ENCODE measurements around the gene PAFAH1B1.

DNA sequence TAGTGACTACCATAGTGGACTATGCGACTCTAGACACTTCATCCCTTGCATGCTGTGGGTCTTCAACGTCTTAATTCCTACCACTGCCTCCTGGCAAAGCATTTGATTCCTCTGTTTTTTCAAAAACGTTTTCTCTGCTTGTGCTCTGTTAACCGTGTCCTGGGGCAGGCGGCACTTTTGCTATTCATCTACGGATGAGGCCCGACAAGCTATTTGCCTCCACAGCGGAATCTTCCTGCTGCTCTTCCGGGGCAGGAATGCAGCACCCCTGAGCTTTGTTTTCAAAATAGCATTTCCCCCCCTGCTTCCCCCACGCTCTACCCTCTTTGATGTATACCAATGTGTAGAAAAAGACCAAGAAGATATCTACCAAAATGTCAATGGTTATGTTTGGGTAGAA is 42.0 kb upstream of the PAFAH1B1 start:
- TF ChIP-seq CHD2 (IDR thresholded peaks at IDR 0.05; ENCODE audit: low read length, partially characterized antibody): no peak
- no peak for TF ChIP-seq RAD21 (conservative IDR thresholded peaks at IDR 0.05 in 1 of 2, IDR thresholded peaks at IDR 0.05 in 1 of 2)
- TF ChIP-seq PHF8 (IDR thresholded peaks at IDR 0.05; ENCODE audit: borderline replicate concordance, low read depth): no peak
- no peak for TF ChIP-seq EP300 (IDR thresholded peaks at IDR 0.05)
- TF ChIP-seq RFX5 (IDR thresholded peaks at IDR 0.05): no peak
- TF ChIP-seq POLR2A (IDR thresholded peaks at IDR 0.05; ENCODE audit: low read length): no peak
- TF ChIP-seq, protein P1, sequence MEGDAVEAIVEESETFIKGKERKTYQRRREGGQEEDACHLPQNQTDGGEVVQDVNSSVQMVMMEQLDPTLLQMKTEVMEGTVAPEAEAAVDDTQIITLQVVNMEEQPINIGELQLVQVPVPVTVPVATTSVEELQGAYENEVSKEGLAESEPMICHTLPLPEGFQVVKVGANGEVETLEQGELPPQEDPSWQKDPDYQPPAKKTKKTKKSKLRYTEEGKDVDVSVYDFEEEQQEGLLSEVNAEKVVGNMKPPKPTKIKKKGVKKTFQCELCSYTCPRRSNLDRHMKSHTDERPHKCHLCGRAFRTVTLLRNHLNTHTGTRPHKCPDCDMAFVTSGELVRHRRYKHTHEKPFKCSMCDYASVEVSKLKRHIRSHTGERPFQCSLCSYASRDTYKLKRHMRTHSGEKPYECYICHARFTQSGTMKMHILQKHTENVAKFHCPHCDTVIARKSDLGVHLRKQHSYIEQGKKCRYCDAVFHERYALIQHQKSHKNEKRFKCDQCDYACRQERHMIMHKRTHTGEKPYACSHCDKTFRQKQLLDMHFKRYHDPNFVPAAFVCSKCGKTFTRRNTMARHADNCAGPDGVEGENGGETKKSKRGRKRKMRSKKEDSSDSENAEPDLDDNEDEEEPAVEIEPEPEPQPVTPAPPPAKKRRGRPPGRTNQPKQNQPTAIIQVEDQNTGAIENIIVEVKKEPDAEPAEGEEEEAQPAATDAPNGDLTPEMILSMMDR (IDR thresholded peaks at IDR 0.05): no peak
- TF ChIP-seq ESRRA (IDR thresholded peaks at IDR 0.05; ENCODE audit: borderline replicate concordance, low read length): no peak
- no peak for TF ChIP-seq TP53 (CRISPR knock-in tag; IDR thresholded peaks at IDR 0.05)
- TF ChIP-seq NFE2L2 (conservative IDR thresholded peaks at IDR 0.05; ENCODE audit: low read length): no peak
- no peak for TF ChIP-seq RNF2 (IDR thresholded peaks at IDR 0.05; ENCODE audit: borderline replicate concordance, low read depth)
- no peak for TF ChIP-seq HOXB13 (CRISPR knock-in tag; IDR thresholded peaks at IDR 0.05; ENCODE audit: low read depth)
